Fibroblast of lung (primary cell): ENCODE measurements around the gene GOLGA6L22.
"Not testable (repeated sequence)": the region's sequence is repeated elsewhere in the genome, so short reads cannot be mapped to it uniquely, and the experiment has no call there.

ENCODE experiments used
- CTCF ChIP-seq, 2 donors: IDR thresholded peaks in 1 of 2; conservative IDR thresholded peaks in 1 of 2; 1 replicate in 1 of 2; 2 replicates in 1 of 2; pipeline ENCODE4 v1.5.1; 2011 to 2012; ENCODE audit warnings: low read length in 2 of 2, control low read depth in 1 of 2, inconsistent platforms in 1 of 2, low read depth in 1 of 2, mild to moderate bottlenecking in 1 of 2
- EZH2 ChIP-seq: IDR thresholded peaks from 2 replicates; pipeline ENCODE4 v1.5.1; 2012; ENCODE audit warnings: low read length, control low read depth, mild to moderate bottlenecking; ENCODE audit errors: missing control alignments

GRCh38 chr15:22431687-22432086 lies 27.0 kb upstream of the GOLGA6L22 start:
- not testable (repeated sequence) for TF ChIP-seq CTCF (conservative IDR thresholded peaks at IDR 0.05 in 1 of 2, IDR thresholded peaks at IDR 0.05 in 1 of 2; ENCODE audit: low read depth in 1 of 2, low read length in 2 of 2); EZH2
